ENCODE measurements around the gene TMIGD2. TPM values are rescaled to one million over a fixed set of nuclear protein-coding genes. Genes with fewer than 3 reads are reported as not detected.
"Not testable (repeated sequence)": the region's sequence is repeated elsewhere in the genome, so short reads cannot be mapped to it uniquely, and the experiment has no call there.

TMIGD2 gene
- total RNA-seq, 1 experiment from 2014 or later: not detected

- DNase-seq (ENCODE audit: low spot score): no peak
- in situ Hi-C loops (cut with HindIII; ENCODE audit: low sequenced_read_pairs): no loop called here
These were observed 1.6 kb downstream of the TMIGD2 start for GRCh38 chr19:4300589-4300988.

- no peak for DNase-seq (ENCODE audit: low spot score)
- in situ Hi-C loops (cut with HindIII; ENCODE audit: low sequenced_read_pairs): no loop called here
These were observed 3.2 kb downstream of the TMIGD2 start for GRCh38 chr19:4298810-4299550.

DNA sequence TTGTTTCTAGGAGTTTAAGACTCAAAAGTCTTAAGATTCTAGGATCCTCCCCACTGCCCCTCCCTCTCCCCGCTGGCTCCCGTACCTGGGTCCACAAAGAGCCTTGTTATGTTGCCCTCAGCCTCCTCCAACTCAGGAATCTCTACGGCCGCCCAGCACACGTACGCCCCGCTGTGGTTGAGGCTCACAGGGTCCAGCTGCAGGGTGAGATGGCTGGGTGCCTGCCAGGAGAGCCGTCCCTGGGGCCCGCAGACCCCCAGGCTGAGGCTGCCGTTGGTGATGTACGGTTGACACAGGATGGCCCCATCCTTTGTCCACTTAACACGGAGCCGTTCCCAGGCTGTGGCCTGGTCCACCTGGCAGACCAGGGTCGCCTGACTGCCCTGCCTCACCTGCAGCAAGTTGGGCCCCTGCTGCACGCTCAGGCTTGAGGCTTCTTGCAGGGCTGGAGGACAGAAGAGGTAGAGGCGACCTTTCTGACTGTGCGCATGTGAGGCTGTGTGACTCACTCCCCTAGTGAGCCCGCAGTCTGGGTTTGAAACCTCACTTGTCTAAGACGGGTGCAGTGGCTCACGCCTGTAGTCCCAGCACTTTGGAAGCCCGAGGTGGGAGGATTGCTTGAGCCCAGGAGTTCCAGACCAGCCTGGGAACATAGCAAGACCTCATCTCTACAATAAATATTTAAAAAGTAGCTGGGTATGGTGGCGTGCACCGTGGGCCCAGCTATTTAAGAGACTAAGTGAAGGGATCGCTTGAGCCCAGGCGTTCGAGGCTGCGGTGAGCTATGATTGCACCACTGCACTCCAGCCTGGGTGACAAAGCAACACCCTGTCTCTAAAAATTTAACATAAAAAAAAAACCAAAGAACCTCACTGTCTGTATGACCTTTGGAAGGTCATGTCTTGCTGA, 4.0 kb downstream of the TMIGD2 start:
- in situ Hi-C loops (cut with HindIII; ENCODE audit: low sequenced_read_pairs): no loop called here
- DNase-seq (ENCODE audit: low spot score): no peak

- no peak for DNase-seq (ENCODE audit: low spot score)
- in situ Hi-C loops (cut with HindIII; ENCODE audit: low sequenced_read_pairs): no loop called here
These were observed 6.0 kb downstream of the TMIGD2 start for GRCh38 chr19:4295972-4296771.

GRCh38 chr19:4294389-4294788, 7.8 kb downstream of the TMIGD2 start:
- DNase-seq (ENCODE audit: low spot score): no peak

GRCh38 chr19:4292515-4292914, 9.7 kb downstream of the TMIGD2 start:
- DNase-seq (ENCODE audit: low spot score): no peak
- in situ Hi-C loops (cut with HindIII; ENCODE audit: low sequenced_read_pairs): no loop called here

More at GRCh38 chr19:4294389-4294788, 7.8 kb downstream of the TMIGD2 start:
- in situ Hi-C loops (cut with HindIII; ENCODE audit: low sequenced_read_pairs): no loop called here

- in situ Hi-C loops (cut with HindIII; ENCODE audit: low sequenced_read_pairs): no loop called here
- DNase-seq (ENCODE audit: low spot score): no peak
These were observed 10.9 kb downstream of the TMIGD2 start for GRCh38 chr19:4291184-4291732.

- in situ Hi-C loops (cut with HindIII; ENCODE audit: low sequenced_read_pairs): no loop called here
- DNase-seq (ENCODE audit: low spot score): no peak
These were observed 14.0 kb downstream of the TMIGD2 start for GRCh38 chr19:4288091-4288777.

DNA sequence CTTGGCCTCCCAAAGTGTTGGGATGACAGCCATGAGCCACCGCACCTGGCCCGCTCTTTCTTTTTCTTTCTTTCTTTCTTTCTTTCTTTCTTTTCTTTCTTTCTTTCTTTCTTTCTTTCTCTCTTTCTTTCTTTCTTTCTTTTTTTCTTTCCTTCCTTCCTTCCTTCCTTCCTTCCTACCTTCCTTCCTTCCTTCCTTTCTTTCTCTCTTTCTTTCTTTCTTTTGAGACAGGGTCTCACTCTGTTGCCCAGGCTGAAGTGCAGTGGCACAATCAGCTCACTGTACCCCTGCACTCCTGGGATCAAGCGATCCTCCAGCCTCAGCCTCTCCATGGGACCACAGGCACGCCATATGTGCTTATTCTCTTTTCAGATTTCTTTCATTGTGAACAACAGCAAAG, 16.0 kb downstream of the TMIGD2 start:
- in situ Hi-C loops (cut with HindIII; ENCODE audit: low sequenced_read_pairs); DNase-seq (ENCODE audit: low spot score): not testable (repeated sequence)

DNA sequence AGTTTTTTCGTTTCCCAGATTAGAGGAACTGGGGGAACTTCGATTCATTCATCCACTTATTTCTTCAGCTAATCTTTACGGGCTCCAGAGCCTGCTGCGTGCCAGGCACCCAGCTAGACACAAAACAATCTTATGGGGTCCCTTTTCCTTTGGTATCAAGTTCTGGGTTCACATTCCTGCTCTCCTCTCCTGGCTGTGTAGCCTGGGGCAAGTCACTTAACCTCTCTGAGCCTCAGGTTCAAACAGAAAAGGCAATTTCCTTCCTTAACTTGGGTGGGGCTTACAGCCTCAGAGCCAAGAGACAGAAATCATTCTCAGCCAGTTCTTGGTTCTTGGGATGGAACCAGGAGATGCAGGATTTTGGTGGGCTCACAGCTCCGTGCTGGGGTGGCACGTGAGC, 17.2 kb downstream of the TMIGD2 start:
- no peak for DNase-seq (ENCODE audit: low spot score)
- in situ Hi-C loops (cut with HindIII; ENCODE audit: low sequenced_read_pairs): no loop called here

- peak; percentile 29 for DNase-seq (ENCODE audit: low spot score)
- in situ Hi-C loops (cut with HindIII; ENCODE audit: low sequenced_read_pairs): no loop called here
These were observed 17.8 kb downstream of the TMIGD2 start for GRCh38 chr19:4284176-4284958.

GRCh38 chr19:4279530-4280422, 22.4 kb downstream of the TMIGD2 start:
- in situ Hi-C loops (cut with HindIII; ENCODE audit: low sequenced_read_pairs): no loop called here

DNA sequence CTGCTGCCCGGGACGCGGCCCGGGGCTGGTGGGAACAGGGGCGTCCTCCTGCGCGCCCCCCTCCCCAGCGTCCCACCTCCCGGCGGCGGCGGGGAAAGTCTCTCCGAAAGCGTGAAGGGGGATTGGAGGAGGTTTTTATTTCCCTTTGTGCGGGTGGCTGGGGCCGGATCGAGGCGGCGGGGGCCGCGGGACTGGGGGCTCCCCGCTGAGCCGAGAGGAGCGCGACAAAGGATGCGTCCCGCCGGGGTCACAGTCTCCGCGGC, 23.0 kb downstream of the TMIGD2 start:
- in situ Hi-C loops (cut with HindIII; ENCODE audit: low sequenced_read_pairs): no loop called here
- no peak for DNase-seq (ENCODE audit: low spot score)

More at GRCh38 chr19:4279530-4280422, 22.4 kb downstream of the TMIGD2 start:
- DNase-seq (ENCODE audit: low spot score): no peak

DNA sequence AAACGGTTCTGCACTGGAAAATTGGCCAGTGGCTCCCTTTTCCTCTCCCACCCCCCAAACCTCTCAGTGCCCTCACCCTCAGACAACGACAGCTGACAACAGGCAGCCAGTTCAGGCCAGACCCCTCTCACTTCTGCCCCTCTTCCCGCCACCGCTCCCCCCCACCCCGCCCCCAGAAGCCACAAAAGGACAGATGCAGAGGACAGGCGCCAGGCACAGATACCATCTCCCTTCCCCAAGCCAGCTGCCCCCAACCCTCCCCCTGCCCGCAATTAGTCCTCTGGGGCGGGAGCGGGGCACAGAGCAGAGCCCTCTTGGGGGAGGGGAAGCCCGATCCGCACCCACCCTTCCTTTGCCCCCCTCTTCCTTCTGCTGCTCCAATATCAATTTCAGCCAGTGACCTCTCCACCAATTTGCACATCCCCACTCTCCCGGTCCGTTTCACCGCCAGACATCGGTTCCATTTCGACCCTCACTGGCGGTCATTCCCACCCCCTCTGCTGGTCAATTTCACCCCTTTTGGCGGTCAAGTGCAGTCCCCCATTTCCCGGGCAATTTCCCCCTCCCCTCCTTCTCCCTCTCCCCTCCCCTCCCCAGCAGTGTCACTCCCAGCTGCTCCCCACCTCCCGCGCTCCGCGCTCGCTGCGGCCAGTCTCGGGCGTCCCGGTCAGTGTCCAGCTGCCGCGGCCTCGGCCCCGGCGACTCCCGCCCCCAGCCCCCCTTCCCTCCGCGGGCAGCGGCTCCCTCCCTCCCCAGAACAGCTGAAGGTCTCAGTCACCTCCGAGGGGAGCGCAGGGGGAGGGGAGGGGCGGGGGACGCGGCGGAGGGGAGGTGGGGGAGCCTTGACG, 23.5 kb downstream of the TMIGD2 start, which contains the start of gene SHD:
Gene SHD, plus strand, starts transcription at position 848 of the 848 bp plus-strand sequence. CDS start 798 bp downstream, outside the sequence.
- in situ Hi-C loops (cut with HindIII; ENCODE audit: low sequenced_read_pairs): no loop called here
- no peak for DNase-seq (ENCODE audit: low spot score)

GRCh38 chr19:4278010-4278409, 24.2 kb downstream of the TMIGD2 start:
- in situ Hi-C loops (cut with HindIII; ENCODE audit: low sequenced_read_pairs): no loop called here
- no peak for DNase-seq (ENCODE audit: low spot score)

DNA sequence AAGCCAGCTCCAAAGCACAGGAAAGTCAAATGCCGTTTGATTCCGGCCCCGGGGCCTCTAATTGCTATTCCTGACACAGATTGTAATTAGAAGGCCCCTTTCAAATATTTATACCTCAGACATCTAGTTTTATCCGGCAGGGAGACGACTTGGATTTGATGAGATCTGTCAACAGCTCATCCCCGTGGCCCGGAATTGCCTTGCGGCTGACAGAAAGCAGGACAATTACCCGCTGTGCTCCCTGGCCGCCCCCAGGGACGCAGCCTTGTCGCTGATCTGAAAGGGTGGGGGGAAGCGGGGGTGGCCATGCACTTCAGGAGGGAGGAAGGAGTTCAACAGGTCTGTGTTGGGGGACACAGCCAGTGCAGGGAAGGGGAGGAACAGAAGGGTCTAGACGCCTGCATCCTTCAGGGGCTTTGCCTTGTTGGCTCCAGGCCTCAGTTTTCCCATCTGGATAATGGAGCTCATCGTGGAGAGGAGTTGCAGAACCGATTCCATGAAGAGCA, 24.9 kb downstream of the TMIGD2 start:
- in situ Hi-C loops (cut with HindIII; ENCODE audit: low sequenced_read_pairs): no loop called here
- no peak for DNase-seq (ENCODE audit: low spot score)

All from G401 (cell line).